HG02938 (cell line): ENCODE measurements around the gene RAD9A.

ENCODE experiments used
- ATAC-seq: cut with Tn5 transposase; IDR thresholded peaks from one replicate; pipeline ENCODE4 v1.9.1; 2021; ENCODE audit warnings: mild to moderate bottlenecking, moderate library complexity; ENCODE audit not compliant: unreplicated experiment

The RAD9A gene

GRCh38 chr11:67437809-67438157 lies 46.0 kb downstream of the RAD9A start:
- ATAC-seq: no peak

GRCh38 chr11:67438158-67438902 lies 46.5 kb downstream of the RAD9A start:
- ATAC-seq: no peak

- ATAC-seq: no peak
Measured at GRCh38 chr11:67439321-67440228, 47.8 kb downstream of the RAD9A start.

- no peak for ATAC-seq
Measured at GRCh38 chr11:67440229-67441097, 48.7 kb downstream of the RAD9A start.

- ATAC-seq: no peak
Measured at GRCh38 chr11:67441098-67441563, 49.3 kb downstream of the RAD9A start.

GRCh38 chr11:67441731-67442351 lies 50.1 kb downstream of the RAD9A start:
- ATAC-seq: no peak

GRCh38 chr11:67442504-67443404 lies 51.0 kb downstream of the RAD9A start:
- no peak for ATAC-seq

GRCh38 chr11:67445515-67445914 lies 53.7 kb downstream of the RAD9A start:
- ATAC-seq: no peak
